Fibroblast of pulmonary artery (primary cell): ENCODE measurements around the gene CEBPG.
A peak's percentile ranks its signal among the peaks of the same experiment; 100 is the strongest.

Experiments used
- DNase-seq: peaks from one replicate; pipeline ENCODE4 v3.0.0-alpha.2; 2010; ENCODE audit warnings: low read depth
- H3K4me3 ChIP-seq: replicated peaks from 2 replicates; pipeline ENCODE4 v1.5.1; 2011; ENCODE audit warnings: low read depth, mild to moderate bottlenecking, control low read depth, low read length, moderate library complexity
- CTCF ChIP-seq: IDR thresholded peaks from 2 replicates; pipeline ENCODE4 v1.5.1; 2011; ENCODE audit warnings: mild to moderate bottlenecking, control low read depth, low read length, inconsistent platforms; ENCODE audit errors: missing control alignments

Gene CEBPG

DNA sequence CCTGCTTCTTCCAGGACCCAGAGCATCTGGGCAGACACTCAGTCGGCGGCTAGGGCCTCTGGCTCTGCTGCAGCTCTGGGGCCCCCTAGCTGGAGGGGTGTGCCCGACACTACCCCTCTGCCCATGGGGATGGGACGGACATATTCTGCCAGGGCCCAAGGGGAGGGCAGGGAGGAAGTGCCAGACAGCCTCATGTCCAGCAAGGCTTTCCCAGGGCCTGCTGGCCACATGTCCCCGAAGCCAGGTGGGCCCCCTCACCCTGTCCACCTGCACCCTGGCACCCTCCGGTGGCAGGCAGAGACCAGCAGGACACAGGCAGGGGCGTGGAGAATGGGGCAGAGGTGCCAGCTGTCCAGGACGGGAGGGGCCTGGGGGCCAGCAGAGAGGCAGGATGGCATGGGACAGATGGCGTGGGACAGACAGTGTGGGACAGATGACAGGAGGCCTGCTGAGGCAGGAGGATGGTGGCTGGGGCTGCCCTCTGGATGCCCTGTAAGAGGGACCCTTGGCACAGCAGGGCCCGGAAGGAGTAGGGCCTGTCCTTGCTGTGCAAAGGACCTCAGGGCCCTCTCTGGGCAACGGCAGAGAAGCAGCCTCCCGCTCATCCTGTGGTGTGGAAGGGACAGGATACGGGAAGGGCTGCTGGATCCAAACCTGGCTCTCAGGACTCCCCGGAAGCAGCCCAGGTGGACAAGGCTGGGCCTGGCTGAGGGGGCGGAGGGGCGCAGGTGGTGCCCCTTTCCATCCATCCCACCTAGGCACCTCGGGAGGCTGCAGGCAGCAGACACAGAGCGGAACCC is 29.1 kb downstream of the CEBPG start:
- DNase-seq = no peak
- H3K4me3 ChIP-seq = no peak overlapping the region
- peak; percentile 1 for TF ChIP-seq CTCF

- no peak for TF ChIP-seq CTCF
- DNase-seq = no peak
- no peak overlapping the region for H3K4me3 ChIP-seq
These were observed 29.9 kb downstream of the CEBPG start for GRCh38 chr19:33403221-33403972.

GRCh38 chr19:33403973-33404304 is 30.4 kb downstream of the CEBPG start:
- no peak overlapping the region for H3K4me3 ChIP-seq
- TF ChIP-seq CTCF = no peak
- no peak for DNase-seq

DNA sequence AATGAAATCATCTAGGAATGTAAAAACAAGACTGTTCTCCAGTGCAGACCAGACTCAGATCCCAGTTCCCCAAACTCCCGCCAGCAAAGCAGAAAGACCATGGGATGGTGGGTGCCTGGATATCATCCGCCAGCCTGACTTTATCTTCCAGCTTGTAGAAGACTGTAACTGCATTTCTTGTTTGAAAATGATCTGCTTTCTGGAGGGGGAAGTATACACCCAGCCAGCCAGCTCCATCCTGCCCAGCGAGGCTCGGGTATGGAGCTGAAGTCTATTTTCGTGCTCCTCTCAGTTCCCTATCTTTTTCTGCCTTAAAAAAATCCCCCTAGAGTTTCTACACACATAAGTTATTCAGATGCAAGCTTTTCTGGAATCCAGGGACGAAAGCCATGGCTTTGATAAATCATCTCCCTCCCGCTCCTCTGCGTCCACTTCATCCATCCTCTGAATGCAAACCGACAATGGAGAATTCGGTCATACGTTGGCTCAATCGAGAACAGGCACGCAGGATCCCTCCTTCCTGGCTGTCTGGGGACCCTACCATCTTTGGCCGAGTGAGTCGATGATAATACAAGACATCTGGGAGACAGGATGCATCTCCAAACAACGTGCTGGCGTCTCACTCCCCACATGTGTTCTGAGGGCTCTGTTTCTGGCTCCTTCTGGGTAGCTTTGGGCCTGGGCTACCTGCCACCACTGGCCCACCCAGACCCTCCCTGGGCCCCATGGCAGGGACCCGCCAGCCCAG is 31.2 kb downstream of the CEBPG start:
- DNase-seq = no peak
- TF ChIP-seq CTCF = no peak
- no peak overlapping the region for H3K4me3 ChIP-seq

DNA sequence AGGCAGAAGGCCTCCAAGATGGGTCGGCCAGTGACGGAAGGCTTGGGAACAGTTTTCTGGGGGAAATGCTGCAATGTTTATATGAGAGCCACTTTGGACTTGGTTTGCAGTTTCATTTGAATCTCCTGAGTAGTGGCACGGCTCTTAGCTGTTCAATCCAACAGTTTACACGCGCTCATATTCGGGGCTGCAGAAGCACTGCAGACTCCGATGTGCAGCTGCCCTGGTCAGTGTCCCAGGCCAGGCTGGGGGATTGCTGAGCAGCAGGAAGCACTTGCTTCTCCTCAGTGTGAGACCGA is 31.7 kb downstream of the CEBPG start:
- TF ChIP-seq CTCF = no peak
- H3K4me3 ChIP-seq = no peak overlapping the region
- DNase-seq = no peak

DNA sequence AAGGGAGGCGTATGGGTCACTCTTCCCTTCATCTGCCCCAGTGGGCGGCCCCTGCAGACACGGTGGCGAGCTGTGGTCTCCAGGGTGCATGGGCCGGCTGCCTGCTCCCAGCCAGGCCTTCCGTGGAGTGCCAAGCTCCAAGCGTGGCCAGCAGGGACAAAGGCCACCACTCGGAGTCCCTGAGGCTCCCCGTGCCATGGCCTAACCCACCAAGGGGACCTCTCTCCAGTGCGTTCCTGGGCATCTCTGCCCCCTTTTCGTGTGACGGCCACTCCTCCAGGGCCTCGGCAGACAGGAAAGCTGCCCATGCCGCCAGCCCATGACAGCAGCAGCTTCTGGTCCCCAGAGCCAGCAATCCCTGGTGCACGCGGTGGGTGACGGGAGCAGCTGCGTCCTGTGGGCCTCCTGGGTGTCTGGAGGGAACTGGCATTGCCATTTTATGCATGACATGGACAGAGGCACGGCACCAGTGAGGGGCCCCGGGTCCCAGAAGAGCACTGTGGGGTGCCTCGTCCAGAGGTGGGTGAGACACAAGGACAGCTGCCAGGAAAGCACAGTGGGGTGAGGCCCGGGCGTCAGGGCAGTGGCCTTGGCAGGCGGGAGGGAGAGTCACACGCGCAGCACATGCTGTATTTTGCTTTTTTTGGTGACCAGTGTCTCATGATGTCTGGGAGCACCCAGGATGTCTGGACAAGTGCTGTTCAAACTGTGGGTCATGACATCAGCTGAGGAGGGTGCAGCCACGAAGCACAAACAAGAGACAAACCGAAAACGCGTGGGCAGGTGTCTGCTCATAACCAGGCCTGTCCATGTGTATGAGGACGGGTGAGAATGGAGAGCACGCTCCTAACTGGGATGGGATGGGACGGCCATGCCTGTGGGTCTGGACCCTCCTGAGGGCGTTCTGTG is 32.3 kb downstream of the CEBPG start:
- no peak for TF ChIP-seq CTCF
- H3K4me3 ChIP-seq = no peak overlapping the region
- DNase-seq = no peak
